AG20443 (cell line): ENCODE measurements around the gene SSX2IP.

ENCODE experiments used
- DNase-seq: peaks from one replicate; pipeline ENCODE4 v3.0.0; 2012; ENCODE audit warnings: low spot score, mixed read lengths

Gene SSX2IP

DNA sequence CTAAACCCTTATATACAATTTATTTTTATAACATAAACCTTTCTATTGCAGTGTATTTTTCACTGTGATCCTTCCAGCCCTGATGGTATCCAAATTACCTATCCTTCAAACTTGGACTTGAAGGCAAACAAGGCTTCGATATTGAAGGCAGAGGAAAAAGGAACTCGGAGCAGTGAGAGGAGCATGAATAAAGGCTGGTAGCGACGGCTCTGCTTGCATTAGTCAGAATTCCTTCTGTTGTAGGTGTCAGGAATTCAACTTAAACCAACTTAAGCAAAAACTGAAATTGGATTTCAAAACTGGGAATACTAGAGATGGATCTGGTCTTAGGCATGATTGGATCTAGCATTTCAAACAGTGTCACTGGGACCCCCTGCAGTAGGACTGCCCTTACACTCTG, 17.8 kb upstream of the SSX2IP start:
- no peak for DNase-seq

DNA sequence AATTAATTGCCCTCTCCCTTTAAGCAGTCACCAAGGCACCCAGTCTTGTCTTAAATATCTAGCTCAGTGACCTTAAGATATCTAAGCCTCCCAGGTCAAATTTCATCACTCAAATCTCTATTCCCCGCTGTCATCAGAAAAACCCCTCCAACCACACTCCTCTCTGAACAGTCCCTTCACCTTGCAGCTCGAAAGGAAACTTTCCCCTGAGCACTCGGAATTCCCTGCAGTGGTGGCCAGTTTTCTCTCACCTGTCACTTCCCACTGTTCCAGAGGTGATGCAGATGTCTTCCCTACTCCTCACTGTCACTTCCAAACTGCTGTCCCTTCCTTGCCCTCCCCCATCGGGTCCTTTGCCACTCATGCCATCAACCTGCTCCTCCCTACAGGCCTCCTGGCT, 15.3 kb upstream of the SSX2IP start:
- no peak for DNase-seq

DNA sequence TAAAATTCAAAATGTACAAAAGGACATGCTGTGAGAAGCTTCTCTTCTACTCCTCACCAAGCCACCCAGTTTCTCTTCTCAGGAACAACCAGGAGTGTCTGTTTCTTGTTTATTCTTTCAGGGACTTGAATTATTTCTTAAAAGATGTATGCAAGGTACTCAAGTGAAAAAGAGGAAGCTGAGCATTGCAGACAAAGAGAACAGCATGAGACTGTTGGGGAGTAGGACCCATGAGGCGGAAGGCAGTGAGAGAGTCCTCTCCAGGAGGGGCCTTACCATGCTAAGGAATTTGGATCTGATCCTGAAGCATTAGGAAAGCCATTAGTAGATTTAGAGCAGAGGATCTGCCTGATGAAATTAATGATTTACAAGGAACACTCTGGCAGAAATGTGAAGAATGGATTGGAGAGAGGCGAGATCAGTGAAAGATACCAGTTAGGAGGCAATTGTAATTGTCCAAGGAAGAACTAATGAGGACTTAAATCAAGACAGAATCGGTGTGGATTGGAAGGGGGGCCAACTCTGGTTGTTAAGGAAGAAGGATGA, 14.7 kb upstream of the SSX2IP start:
- no peak for DNase-seq

DNA sequence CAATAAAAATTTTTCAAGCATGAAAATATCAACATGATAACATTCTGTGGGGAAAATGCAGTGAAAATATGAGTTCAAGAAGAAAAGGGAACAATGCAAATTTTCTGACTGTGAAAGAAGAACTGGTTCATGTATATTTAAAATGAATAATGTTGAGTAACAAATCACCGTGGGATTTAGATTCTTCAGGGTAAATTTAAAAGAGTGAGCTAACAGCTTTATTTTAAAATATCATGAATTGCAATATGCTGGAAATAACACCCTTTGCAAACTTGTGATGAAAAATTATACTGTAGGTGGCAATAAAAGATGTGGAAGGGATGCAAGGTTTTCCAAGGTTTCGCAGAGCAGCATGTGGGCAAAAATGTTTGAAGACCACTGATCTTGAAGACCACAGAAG, 13.2 kb upstream of the SSX2IP start:
- DNase-seq: no peak

DNA sequence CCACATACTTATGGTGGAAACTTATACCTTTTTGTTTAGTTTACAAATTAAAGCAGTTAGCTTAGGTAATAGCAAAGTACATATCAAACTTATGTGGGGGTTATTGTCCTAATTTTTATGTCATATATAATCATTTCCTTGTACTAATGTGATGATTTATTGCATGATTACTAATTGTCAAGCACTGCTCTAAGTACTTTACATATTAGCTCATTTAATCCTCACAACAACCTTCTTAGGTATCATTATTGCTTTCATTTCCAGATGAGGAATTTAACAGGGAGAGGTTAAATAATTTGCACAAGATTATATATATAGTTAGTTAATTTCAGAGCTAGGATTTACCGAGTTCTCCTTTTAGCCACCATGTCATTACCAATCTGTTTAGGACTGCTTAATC, 11.9 kb upstream of the SSX2IP start:
- no peak for DNase-seq

DNA sequence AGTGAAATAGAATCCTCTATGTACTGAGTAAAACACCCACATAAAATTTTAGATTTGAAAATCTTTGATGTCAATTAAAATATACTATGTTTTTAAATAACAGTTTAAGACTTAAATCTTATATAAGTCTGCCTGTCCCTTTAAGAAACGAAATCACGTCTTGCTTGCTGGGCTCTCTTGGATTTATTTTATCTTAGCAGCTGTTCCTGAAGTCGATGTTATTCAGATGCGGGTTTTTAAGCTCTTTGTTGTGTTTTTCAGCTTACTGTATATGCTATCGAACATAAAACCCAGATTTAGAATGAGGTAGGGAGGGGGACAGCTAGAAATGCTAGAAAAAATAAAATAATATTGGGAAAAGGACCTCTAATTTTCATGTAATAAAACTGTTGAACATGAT, 11.1 kb upstream of the SSX2IP start:
- no peak for DNase-seq

DNA sequence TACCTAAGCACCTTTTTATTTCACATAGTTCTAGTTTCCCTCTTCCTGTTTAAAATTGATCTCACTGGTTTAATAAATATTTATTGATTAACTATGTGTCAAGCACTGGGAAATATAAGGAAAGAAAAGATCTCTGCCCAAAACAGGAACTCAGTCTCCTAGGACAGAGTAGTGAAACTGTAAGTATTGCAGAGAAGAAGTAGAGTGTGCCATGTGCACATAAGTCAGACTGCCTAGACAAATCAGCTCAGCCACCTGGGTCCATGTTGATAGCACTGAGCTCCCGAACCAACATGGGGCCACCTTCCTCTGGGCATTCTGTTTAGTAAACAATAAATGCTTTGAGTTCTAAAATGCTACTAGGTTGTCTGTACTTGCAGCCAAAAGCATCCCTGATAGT, 9.8 kb upstream of the SSX2IP start:
- no peak for DNase-seq

DNA sequence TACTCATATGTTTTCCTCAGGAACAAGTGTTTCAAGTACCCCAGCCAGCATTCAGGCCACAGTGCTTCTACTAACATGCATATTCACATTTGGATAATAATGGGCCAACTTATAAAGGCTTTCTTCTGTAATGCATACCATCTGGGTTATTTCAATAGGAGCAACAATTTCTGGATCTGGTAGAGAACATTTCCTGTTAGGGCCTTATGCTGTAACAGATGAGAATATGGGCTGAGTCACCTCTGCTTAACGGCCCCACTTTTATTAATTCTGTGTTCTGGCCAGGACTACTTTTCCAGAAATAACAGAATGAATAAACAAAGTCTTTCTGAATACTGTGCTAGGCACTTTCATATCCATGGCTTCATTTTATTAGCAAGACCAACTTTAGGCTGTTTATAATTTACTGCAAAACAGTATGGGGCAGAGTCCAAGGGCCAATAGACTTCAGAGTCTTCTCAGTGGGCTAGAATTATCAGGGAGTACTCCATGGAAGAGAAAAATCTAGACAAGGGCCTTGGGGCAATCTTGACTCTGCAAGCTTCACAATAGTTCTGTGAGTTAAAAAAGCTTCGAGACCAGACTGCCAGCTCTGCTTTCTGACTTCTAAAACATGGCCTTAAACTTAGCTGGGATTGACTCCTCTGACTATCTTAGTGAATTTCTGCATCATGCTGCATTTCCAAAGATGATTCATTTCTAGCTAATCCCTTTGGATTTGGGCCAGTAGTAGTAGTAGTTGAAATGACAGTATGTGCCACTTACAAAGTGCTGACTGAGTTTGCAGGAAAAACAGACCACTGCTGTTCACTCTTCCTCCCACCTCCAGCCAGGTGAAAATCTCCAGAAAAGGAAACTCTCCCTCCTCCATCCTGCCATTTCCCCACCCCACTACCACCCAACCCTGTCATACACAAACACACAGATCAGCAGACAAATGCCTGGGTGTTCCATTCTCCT, 8.2 kb upstream of the SSX2IP start:
- peak; percentile 78 for DNase-seq

DNA sequence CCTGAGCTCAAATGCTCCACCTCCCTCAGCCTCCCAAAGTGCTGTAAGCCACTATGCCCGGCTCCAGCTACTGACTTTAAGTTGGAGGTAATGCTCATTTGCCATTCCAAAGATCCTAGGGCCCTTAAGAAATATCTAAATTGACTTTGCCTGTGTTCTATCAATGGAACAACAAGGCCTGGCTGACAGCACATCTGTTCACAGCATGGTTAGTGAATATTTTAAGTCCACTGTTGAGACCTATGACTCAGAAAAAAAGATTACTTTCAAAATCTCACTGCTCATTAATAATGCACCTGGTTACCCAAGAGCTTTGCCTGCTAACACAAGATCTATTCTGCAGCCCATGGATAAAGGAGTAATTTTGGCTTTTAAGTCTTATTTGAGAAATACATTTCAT, 3.5 kb upstream of the SSX2IP start:
- DNase-seq: no peak

DNA sequence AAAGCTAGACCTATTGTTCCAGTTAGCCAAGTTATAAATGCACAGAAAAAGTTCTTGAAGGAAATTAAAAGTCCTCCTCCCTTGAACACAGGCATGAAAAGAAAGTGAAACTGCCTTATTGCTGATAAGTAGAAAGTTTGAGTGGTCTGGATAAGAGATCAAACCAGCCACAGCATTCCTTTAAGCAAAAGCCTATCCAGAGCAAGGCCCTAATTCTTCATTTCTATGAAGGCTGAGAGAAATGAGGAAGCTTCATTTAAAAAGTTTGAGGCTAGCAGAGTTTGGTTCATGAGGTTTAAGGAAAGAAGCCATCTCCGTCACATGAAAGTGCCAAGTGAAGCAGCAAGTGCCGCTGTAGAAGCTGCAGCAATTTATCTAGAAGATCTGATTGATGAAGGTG, 2.7 kb upstream of the SSX2IP start:
- DNase-seq: no peak

DNA sequence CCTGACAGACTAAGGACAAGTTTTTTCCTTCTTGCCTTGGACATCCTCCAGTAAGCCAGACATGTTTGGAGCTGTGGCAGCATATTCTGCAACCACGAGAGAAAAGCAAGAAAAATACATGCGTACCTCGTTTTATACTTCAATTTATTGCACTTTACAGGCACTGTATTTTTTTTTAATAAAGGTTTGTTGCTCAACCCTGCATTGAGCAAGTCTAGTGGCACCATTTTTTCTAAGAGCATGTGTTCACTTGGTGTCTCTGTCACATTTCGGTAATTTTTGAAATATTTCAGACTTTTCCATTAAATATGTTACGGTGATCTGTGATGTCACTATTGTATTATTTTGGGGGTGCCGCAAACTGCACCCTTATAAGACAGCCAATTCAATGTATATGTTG, 2.1 kb upstream of the SSX2IP start:
- no peak for DNase-seq

DNA sequence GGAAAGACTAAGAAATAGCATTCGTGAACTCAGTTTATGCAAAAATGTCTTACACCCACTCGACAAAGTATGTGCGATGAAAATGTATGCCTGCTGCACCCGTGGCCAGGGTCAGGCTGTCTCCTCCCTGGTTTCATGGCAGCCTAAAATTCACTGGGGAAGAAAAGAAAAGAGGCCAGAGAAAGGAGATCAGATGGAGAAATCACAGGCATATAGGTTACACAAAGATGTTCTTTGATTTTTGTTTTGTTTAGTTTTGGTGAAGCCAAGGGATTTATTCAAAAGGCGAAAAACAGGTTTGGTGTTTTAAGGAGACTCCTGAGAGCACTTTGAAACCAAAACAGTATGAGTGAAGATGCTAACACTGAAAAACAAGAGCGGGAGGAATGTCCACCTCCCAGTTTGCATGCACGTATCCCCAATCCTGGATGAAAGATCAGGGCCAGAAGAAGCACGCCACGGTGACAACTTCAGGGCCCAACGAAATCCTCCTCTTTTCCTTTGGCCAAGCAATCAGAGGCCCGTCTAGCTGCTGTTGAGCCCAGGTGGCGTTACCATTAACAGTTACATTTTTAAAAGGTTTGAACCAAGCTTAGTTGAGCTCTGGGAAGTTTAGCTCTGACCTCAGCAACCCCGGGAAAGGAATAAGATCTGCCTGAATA, 992 bp upstream of the SSX2IP start:
- DNase-seq: no peak

DNA sequence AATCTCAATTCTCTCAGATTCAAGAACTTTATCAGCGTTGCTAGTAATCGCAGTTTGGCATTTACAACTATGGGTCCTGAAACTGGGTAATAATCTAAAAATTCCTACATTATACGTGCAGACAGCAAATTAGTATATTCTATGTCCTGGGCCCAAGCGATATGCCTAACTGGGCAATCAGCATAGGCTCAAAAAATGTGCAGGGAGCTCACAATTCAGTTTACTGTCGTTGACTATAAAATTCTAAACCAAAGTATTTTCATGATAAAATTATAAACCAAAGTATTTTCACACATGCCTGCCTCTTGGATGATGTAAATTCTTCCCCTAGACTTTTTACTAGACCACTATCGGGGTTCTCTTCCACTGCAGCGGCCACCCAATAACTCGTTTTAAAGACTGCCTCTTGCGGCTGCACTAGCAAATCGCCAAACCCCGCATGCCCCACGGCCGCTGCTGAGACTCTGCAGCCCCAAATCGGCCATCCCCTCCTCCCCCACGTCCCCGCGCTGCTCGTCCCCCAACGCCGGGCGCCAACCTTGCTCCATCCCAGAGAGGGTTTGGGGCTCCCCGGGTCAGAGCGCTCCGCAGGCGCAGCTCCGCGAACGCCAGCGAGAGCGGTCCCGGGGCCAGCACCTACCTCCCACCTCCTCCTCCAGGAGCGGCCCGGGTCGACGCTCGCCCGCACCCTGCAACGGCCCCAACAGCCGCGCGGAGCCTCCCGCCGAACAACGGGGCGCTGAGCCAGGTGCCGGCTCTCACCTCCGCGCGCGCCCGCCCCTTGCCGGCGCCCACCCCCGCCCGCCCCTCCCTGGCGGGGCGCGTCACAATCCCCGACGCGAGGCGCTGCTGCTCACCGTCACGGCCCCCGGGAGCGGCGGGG, 506 bp downstream of the SSX2IP start:
- peak; percentile 59 for DNase-seq

DNA sequence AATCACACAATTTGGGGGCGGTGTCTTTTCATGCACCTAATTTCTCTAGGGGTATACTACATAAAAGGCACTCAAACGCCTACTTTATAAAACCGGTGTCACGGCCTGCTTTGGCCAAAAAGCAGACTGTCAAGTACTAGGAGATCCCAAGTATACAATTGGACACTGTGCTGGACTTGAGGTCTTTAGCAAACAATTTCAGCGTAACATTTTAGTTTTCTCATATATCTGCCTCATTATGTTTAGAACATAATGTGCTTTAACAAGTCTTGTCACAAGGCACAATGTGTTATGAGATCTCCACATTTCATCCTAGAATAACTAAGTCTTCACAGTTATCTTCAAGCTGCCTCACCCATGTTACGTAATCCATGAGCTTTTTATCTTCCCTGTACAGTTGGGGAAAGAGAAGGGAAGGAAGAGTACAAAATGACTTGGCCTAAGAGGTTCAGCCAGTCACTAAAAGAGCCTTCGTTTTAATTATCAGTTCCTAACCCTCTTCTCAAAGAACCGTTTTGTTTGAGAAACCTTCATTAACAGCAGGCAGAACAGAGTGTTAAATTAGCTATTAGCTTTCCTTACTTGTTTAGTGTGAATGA, 1.7 kb downstream of the SSX2IP start:
- no peak for DNase-seq

DNA sequence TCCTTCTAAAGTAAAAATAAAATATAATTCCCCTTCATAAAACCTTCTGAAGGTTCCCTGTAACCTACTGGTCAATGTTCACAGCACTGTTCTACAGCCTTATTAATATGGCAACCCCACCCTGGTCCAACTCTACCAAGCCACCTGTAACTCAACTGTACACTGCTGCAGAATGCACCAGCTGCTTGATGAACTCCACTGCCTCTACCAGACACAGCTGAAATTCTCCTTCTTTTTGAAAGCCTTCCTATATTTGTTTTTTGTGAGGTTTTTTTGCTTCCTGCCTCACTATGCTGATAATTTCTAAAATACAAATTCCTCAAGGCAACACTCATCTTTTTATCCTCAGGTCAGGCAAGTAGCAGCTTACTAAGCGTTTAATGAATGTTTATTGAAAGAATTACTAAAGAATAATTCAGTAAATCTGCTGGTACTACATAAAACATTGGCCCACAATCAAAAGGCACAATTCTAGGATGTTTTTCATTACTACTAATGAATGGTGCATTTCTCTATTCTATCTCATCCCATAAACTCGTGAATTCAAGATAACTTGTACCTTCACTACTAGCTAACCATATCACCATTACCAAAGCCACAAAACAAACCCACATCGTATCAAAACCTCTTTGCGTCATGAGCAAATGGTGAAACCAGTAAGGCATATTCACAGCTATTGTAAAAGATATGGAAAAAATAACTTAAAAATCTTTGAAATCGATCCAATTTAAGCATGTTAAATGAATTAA, 2.4 kb downstream of the SSX2IP start:
- peak; percentile 20 for DNase-seq

DNA sequence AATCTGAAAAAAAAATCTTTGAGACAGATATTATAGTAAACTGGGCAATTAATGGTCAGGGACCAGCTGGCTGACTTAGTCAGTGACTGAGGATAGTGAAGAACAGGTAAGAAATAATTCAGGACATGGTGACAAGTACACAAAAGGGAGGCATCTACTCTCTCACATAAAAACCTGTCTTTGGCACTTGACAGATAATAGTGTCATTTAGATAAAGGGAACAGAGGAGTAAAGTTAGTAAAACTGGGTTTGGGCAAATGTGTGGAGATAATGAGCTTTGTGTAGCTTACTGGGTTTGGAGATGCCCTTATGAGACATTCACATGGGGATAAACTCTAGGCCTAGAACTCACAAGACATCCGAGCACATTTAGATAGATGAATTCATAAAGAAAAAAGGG, 4.0 kb downstream of the SSX2IP start:
- no peak for DNase-seq

DNA sequence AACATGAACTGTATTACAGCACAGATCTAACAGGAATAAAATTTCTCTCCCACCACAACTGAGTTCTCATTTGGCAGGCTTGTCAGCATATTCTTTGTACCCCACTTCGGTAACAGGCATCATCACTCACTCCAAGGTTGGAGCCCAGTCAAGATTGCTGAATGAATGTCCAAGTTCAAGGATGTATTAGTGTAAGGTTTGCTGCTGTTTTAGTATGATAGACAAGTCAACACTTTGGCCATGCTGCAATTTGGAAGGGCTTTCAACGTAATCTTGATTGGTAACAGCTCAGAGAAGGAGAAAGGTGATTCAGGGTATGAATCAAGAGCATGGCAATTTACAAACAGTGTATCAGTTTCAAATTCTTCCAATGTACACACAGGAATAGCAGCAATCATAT, 6.8 kb downstream of the SSX2IP start:
- no peak for DNase-seq

DNA sequence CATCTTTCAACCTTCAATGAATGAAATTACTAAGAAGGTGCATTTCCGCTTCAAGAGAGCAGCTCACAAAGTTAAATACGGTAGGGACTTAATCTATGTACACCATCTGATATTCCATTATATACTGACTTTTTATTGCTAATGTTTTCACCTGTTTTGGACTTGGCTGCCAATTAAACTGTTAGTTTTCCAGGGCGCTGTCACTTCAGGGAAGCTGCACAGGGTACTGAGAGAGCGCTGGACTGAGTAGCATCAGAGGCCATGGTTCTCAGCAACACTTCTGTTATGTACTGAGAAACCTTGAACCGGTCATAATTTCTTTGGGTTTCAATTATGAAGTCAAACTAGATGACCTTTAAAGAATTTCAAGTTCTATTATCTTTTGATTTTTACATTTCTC, 8.2 kb downstream of the SSX2IP start:
- no peak for DNase-seq

DNA sequence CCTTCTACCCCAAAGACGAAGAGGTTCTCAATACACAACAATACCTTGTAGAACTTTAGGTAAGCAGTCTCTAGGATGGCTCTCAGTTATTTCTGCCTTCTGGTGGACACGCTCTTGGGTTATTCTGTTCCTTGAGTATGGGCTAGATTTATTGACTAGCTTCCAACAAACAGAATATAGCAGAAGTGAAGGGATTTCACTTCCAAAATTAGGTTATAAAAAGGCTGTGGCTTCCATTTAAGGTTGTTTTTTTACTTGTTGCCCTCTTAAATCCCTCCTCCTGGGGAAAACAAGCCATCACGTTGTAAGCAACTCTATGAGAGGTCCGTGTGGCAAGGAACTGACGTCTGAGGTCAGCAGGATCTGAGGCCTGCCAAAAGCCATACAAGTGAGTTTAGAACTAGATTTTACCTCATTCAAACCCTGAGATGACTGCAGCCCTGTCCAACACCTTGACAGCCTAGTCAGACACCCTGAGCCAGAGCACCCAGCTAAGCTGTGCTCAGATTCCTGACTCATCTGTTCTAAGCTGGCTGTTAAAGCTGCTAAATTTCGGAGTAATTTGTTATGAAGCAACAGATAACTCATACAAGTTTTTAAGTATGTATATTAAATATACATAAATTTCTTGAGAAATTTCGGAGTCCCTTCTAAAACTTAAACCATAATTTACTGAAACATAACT, 12.7 kb downstream of the SSX2IP start:
- DNase-seq: no peak

DNA sequence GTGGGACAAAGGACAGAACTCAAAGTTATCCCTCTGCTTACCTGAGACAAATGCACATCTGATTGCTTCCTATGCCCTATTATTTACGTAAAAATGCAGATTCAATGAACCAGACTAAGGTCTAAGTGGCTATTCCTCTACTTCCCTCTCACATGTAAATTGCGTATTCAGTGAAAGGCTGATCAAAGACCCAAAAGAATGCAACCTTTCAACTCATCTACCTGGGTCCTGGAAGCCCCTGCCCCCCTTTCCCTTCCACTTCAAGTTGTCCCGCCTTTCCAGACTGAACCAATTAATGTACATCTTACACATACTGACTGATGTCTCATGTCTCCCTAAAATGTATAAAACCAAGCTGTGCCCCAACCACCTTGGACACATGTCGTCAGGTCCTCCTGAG, 14.6 kb downstream of the SSX2IP start:
- no peak for DNase-seq

DNA sequence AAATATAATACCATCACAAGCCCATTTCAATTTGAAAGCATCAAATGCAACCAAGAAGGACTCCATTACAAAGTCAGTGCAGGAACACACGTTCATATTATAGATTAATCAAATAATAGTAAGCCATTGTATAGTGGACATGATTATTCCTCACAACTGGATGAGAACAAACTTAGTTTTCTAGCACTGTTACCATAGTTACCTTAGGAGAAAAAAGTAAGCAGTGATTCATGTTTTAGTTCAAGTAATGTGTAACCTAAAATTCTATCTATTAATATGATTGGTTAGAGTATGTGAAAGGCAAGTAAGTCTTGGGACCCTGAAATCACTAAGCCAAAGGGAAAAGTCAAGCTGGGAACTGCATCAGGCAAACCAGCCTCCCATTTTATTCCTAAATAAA, 15.2 kb downstream of the SSX2IP start:
- DNase-seq: no peak
